Kidney epithelial cell (primary cell): Measurements from ENCODE around the gene TIGD4. TPM values are rescaled to one million over a fixed set of nuclear protein-coding genes. Genes with fewer than 3 reads are reported as not detected.

Source experiments
- DNase-seq: peaks from one replicate; pipeline ENCODE4 v3.0.0-alpha.2; 2010; ENCODE audit warnings: low read depth
- H3K27me3 ChIP-seq: 2 replicates; pipeline ENCODE4 v1.6.0; 2011; ENCODE audit warnings: low read length; ENCODE audit not compliant: control insufficient read depth, insufficient read depth
- H3K36me3 ChIP-seq: 2 replicates; pipeline ENCODE4 v1.5.1; 2011; ENCODE audit warnings: low read length; ENCODE audit not compliant: control insufficient read depth, insufficient read depth
- H3K4me3 ChIP-seq: 2 replicates; pipeline ENCODE4 v1.5.1; 2011; ENCODE audit warnings: low read depth, mild to moderate bottlenecking, control low read depth, low read length
- CTCF ChIP-seq: IDR thresholded peaks from 2 replicates; pipeline ENCODE4 v1.5.1; 2011; ENCODE audit warnings: mild to moderate bottlenecking, moderate library complexity, low read length, control low read depth, inconsistent platforms; ENCODE audit not compliant: insufficient read depth, poor library complexity, severe bottlenecking
- total RNA-seq: library from RNA; depleted of rRNA; stranded (reverse); fragments of >200 nt; gene quantifications from 2 replicates; pipeline ENCODE4 v1.2.3, GENCODE V29; 2015

TIGD4 gene
- total RNA-seq, 1 donor from 2014 or later: 0.29 TPM

GRCh38 chr4:152728343-152728742 is 51.2 kb downstream of the TIGD4 start:
- Histone ChIP-seq H3K4me3 (no peak overlapping the region), H3K27me3 (no peaks in the 10 kb centered on the region), H3K36me3 (no peaks in the 10 kb centered on the region)
- DNase-seq: no peak
- no peak for TF ChIP-seq CTCF

DNA sequence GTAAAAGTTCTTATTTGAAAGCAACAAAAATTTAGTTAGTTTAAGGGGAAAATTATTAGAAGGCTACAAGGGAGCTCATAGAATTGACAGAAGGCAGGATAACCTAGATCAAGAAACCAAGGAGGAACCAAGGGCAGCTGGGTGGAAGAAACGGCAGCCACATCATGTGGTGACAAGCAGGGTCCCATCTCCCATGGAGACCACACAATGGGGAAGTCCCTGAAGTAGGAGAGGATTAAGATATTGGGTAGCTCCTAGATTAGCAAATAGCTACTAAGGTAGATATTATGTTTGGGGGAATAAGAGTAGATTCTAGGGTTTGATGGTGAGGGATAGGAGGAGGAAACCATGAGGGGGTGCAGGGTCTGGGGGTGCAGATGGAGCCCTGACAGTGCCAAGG is 51.7 kb downstream of the TIGD4 start:
- no peaks in the 10 kb centered on the region for H3K27me3 ChIP-seq
- H3K36me3 ChIP-seq: no peaks in the 10 kb centered on the region
- no peak overlapping the region for H3K4me3 ChIP-seq
- no peak for TF ChIP-seq CTCF
- DNase-seq: no peak

DNA sequence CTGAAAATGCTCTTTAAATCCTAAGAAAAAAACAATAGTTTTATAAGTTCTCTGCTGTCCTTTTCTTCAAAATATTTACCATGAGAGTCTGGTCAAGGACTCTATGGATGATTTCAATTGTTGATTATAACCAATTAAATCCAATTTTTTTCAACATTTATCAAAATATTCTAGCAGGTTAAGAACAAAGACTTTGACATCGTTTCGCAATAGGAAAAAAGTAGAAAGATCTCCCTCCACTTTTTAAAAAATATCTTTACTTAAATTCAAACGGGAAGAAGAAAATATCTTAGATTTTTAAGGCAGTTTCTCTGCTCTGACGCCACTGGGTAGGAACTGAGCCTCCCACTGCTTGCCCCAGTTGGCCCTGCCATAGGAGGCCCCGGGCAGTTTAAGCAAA is 55.0 kb downstream of the TIGD4 start:
- DNase-seq: no peak
- TF ChIP-seq CTCF: no peak
- no peaks in the 10 kb centered on the region for H3K27me3 ChIP-seq
- H3K4me3 ChIP-seq: no peak overlapping the region
- no peaks in the 10 kb centered on the region for H3K36me3 ChIP-seq

DNA sequence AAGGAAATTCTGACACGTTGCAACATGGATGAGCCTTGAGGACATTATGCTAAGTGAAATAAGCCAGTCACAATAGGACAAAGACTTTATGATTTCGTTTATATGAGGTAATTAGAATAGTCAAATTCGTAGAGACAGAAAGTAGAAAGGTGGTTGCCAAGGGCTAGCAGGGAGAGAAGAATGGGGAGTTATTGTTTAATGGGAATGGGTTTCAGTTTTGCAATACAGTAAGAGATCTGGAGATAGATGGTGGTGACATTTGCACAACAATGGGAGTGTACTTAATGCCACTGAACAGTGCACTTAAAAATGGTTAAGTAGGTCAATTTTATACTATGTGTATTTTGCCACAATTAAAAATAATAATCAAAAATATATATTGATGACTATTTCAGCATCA is 56.3 kb downstream of the TIGD4 start:
- DNase-seq: no peak
- TF ChIP-seq CTCF: no peak
- Histone ChIP-seq H3K36me3 (no peaks in the 10 kb centered on the region), H3K4me3 (no peak overlapping the region), H3K27me3 (no peaks in the 10 kb centered on the region)

GRCh38 chr4:152719801-152720556 is 59.6 kb downstream of the TIGD4 start:
- DNase-seq: no peak
- no peak for TF ChIP-seq CTCF
- Histone ChIP-seq H3K27me3 (no peaks in the 10 kb centered on the region), H3K4me3 (no peak overlapping the region), H3K36me3 (no peaks in the 10 kb centered on the region)

Other genes with a start within 250 kb of the TIGD4 start
- gene FBXW7, start 243.6 kb downstream of the TIGD4 start, total RNA-seq: 21.8 and 29.8 TPM in 2 replicates
- 18.2 and 20.8 TPM in 2 replicates for gene TMEM154, start 99.7 kb downstream of the TIGD4 start, total RNA-seq
- 34.2 and 45.6 TPM in 2 replicates for gene ARFIP1, start 224 bp upstream of the TIGD4 start, total RNA-seq
- gene FHDC1, start 156.6 kb upstream of the TIGD4 start, total RNA-seq: 3.1 and 3.7 TPM in 2 replicates